Measurements from ENCODE around the gene DIS3L2.
"Not testable (repeated sequence)": the region's sequence is repeated elsewhere in the genome, so short reads cannot be mapped to it uniquely, and the experiment has no call there.

DIS3L2 gene

GRCh38 chr2:232334885-232335205, 373.3 kb downstream of the DIS3L2 start:
- DNase-seq (ENCODE audit: low read depth), result not testable (repeated sequence)

- DNase-seq (ENCODE audit: low read depth), result not testable (repeated sequence)
Observed at GRCh38 chr2:232335206-232335858, 373.8 kb downstream of the DIS3L2 start.

GRCh38 chr2:232335859-232336215, 374.3 kb downstream of the DIS3L2 start:
- no peak for DNase-seq (ENCODE audit: low read depth)

- no peak for DNase-seq (ENCODE audit: low read depth)
Observed at GRCh38 chr2:232336241-232336736, 374.8 kb downstream of the DIS3L2 start.

GRCh38 chr2:232336981-232337720, 375.6 kb downstream of the DIS3L2 start:
- DNase-seq (ENCODE audit: low read depth), result no peak

GRCh38 chr2:232338094-232338758, 376.7 kb downstream of the DIS3L2 start:
- not testable (repeated sequence) for DNase-seq (ENCODE audit: low read depth)

GRCh38 chr2:232338759-232339106, 377.2 kb downstream of the DIS3L2 start:
- no peak for DNase-seq (ENCODE audit: low read depth)

GRCh38 chr2:232339121-232340081, 377.9 kb downstream of the DIS3L2 start:
- no peak for DNase-seq (ENCODE audit: low read depth)

- DNase-seq (ENCODE audit: low read depth), result no peak
Observed at GRCh38 chr2:232340171-232340935, 378.8 kb downstream of the DIS3L2 start.

GRCh38 chr2:232341061-232341738, 379.7 kb downstream of the DIS3L2 start:
- DNase-seq (ENCODE audit: low read depth), result no peak

- no peak for DNase-seq (ENCODE audit: low read depth)
Observed at GRCh38 chr2:232341739-232342126, 380.2 kb downstream of the DIS3L2 start.

GRCh38 chr2:232342635-232343565, 381.4 kb downstream of the DIS3L2 start:
- DNase-seq (ENCODE audit: low read depth), result no peak

- no peak for DNase-seq (ENCODE audit: low read depth)
Observed at GRCh38 chr2:232343821-232344220, 382.3 kb downstream of the DIS3L2 start.

- DNase-seq (ENCODE audit: low read depth), result no peak
Observed at GRCh38 chr2:232345251-232345650, 383.7 kb downstream of the DIS3L2 start.

- DNase-seq (ENCODE audit: low read depth), result no peak
Observed at GRCh38 chr2:232347369-232347768, 385.9 kb downstream of the DIS3L2 start.

GRCh38 chr2:232348936-232349335, 387.4 kb downstream of the DIS3L2 start:
- no peak for DNase-seq (ENCODE audit: low read depth)

GRCh38 chr2:232349546-232349945, 388.0 kb downstream of the DIS3L2 start:
- no peak for DNase-seq (ENCODE audit: low read depth)

- DNase-seq (ENCODE audit: low read depth), result no peak
Observed at GRCh38 chr2:232349946-232350635, 388.6 kb downstream of the DIS3L2 start.

All from activated T-helper 1 cell treated with Interleukin-2 at 50 U/mL for 16 hours (primary cell).